Stimulated activated CD4-positive, alpha-beta T cell treated with anti-CD3 and anti-CD28 coated beads, Interleukin-4, amount 100 ng/mL, for 1 hour (primary cell): ENCODE results near the gene CERS1.

ENCODE experiments used
- DNase-seq: peaks from one replicate; pipeline ENCODE4 v3.0.0-alpha.2; 2020

Gene CERS1

GRCh38 chr19:18870531-18871172 is 25.3 kb downstream of the CERS1 start:
- no peak for DNase-seq

- no peak for DNase-seq
Observed at GRCh38 chr19:18869781-18870530, 26.0 kb downstream of the CERS1 start.

GRCh38 chr19:18869023-18869618 is 26.8 kb downstream of the CERS1 start:
- DNase-seq, result no peak

- DNase-seq, result no peak
Observed at GRCh38 chr19:18868380-18869022, 27.5 kb downstream of the CERS1 start.

- DNase-seq, result no peak
Observed at GRCh38 chr19:18867751-18868150, 28.2 kb downstream of the CERS1 start.

DNA sequence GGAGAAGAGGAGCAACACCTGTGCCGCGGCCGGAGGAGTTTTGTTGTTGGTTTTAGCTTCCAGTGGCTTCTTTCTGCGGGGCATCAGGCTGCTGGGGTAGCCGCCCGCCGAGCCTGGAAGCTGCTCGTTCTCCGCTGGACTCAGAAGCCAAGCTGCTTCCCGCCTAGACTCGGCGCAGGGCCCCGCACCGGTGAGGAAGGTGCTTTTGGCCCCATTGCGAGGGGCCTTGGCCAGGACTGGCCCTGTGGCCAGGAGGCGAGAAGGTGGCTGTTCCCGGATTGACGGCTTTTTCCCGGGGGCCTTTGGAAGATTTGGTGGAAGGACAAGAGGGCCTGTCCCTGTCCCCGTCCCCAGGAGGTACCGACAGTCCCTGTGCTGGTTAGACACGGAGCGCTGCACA is 28.8 kb downstream of the CERS1 start:
- no peak for DNase-seq

GRCh38 chr19:18866800-18867123 is 29.2 kb downstream of the CERS1 start:
- no peak for DNase-seq

- peak; percentile 68 for DNase-seq
Observed at GRCh38 chr19:18865973-18866799, 29.8 kb downstream of the CERS1 start.

- no peak for DNase-seq
Observed at GRCh38 chr19:18865106-18865972, 30.6 kb downstream of the CERS1 start.

DNA sequence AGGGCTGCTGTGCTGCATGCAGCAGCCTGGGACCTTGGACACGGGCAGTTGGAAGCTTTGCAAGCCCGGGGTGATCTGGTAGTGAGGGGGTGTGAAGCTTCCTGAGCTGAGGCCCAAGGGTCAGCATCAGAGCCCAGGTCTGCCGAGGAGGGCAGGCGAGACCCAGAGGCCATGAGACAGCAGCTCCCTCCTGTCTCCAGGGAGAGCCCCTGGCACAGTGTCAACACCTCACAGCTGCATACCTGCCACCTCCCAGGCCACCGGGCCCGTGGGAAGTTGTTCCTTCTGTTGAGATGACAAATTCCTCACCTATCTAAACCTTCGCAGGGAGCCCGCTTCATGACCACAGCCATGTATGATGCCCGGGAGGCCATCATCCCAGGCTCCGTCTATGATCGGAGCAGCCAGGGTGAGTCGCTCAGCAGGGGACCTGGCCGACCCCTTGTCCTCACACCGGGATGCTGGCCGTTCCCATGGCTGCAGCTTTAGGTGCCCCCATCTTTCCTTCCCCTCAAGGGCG is 32.1 kb downstream of the CERS1 start:
- DNase-seq, result no peak

GRCh38 chr19:18862976-18863842 is 32.7 kb downstream of the CERS1 start:
- DNase-seq, result no peak

GRCh38 chr19:18861917-18862316 is 34.0 kb downstream of the CERS1 start:
- DNase-seq, result no peak

GRCh38 chr19:18861235-18861634 is 34.7 kb downstream of the CERS1 start:
- no peak for DNase-seq

- DNase-seq, result no peak
Observed at GRCh38 chr19:18860725-18861124, 35.2 kb downstream of the CERS1 start.

GRCh38 chr19:18860302-18860700 is 35.7 kb downstream of the CERS1 start:
- DNase-seq, result no peak

- DNase-seq, result no peak
Observed at GRCh38 chr19:18859676-18860301, 36.2 kb downstream of the CERS1 start.

DNA sequence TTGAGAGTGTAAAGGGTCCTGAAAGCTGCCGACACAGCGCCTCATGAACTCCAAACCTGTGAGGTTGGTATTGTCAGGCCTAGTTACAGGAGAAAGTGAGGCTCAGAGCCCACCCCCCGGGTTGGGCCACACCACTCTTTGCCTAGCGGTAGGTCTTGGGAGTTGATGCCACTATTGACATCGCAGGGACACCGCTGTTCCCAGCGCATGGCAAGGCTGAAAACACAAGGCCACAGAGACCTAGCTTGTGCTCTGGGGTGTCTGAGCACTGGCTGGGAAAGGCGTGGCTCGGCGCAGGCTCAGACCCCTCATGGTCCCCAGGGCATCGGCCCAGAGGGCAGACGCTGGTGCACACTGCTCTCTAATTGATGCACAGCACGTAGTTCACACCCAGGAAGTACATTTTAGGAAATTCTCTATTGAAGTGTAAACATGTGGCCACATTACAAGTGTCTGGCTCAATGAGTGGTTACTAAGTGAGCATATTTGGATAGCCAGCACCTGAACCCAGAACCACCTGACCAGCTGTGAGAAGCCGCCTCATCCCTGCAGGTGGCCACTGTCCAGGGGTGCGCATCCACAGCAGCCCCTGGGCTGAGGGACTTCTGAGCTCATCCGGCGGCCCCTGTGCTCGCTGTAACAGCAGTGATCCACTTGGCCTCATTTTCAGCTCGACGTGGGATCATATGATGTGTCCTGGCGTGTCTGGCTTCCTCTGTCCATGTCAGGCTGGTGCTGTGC is 36.9 kb downstream of the CERS1 start:
- no peak for DNase-seq

DNA sequence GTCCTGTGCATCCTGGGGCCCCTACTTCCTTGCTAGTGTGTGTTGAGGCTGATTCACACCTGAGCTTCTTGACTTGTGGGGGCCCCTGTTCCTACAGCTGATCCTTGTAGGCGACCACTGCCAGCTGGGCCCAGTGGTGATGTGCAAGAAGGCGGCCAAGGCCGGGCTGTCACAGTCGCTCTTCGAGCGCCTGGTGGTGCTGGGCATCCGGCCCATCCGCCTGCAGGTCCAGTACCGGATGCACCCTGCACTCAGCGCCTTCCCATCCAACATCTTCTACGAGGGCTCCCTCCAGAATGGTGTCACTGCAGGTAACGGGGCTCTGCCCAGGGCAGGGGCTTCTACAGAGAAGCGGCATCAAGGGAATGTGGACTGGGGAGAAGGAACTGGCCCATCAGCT is 38.7 kb downstream of the CERS1 start:
- no peak for DNase-seq

- no peak for DNase-seq
Observed at GRCh38 chr19:18856385-18857126, 39.4 kb downstream of the CERS1 start.
